Right lobe of liver (tissue), 4 donors: Measurements from ENCODE around the gene ACACA.

Experiments
- POLR2A ChIP-seq: fragments of 450-650 bp; IDR thresholded peaks from one replicate; pipeline ENCODE4 v1.6.1; 2017; ENCODE audit warnings: antibody characterized with exemption, mild to moderate bottlenecking
- TF ChIP-seq, protein P1 (sequence below), 4 donors: fragments of 200-600 bp in 3 of 4; fragments of 450-650 bp in 1 of 4; IDR thresholded peaks; one replicate each; pipeline versions ENCODE4 v1.5.1 to v1.8.0; 2016 to 2022; ENCODE audit warnings: antibody characterized with exemption in 4 of 4, mild to moderate bottlenecking in 2 of 4
- donor health status: DM: no; HTN: no; CAD: no.
- donor health status: DM: no; HTN: no; CAD: no.
- donor health status: DM: no; HTN: yes; CAD: no.

GRCh38 chr17:37265446-37266173 lies 141.0 kb downstream of the ACACA start:
- TF ChIP-seq, protein P1, sequence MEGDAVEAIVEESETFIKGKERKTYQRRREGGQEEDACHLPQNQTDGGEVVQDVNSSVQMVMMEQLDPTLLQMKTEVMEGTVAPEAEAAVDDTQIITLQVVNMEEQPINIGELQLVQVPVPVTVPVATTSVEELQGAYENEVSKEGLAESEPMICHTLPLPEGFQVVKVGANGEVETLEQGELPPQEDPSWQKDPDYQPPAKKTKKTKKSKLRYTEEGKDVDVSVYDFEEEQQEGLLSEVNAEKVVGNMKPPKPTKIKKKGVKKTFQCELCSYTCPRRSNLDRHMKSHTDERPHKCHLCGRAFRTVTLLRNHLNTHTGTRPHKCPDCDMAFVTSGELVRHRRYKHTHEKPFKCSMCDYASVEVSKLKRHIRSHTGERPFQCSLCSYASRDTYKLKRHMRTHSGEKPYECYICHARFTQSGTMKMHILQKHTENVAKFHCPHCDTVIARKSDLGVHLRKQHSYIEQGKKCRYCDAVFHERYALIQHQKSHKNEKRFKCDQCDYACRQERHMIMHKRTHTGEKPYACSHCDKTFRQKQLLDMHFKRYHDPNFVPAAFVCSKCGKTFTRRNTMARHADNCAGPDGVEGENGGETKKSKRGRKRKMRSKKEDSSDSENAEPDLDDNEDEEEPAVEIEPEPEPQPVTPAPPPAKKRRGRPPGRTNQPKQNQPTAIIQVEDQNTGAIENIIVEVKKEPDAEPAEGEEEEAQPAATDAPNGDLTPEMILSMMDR (IDR thresholded peaks at IDR 0.05) = no peak
- TF ChIP-seq POLR2A = no peak
